H1 (cell line): ENCODE measurements around the gene KLF2.

ENCODE experiments used
- CTCF ChIP-seq, 3 experiments: IDR thresholded peaks; 1 replicate in 2 of 3; 2 replicates in 1 of 3; pipeline versions ENCODE4 v1.5.1 to v1.6.1; 2011; ENCODE audit warnings: low read length in 3 of 3, mild to moderate bottlenecking in 3 of 3, inconsistent platforms in 2 of 3, low read depth in 1 of 3, moderate library complexity in 1 of 3; ENCODE audit not compliant: insufficient read depth in 1 of 3; ENCODE audit errors: control extremely low read depth in 1 of 3
- EP300 ChIP-seq, 2 experiments: IDR thresholded peaks; 1 replicate in 1 of 2; 2 replicates in 1 of 2; pipeline ENCODE4 v1.6.1; 2011 to 2012; ENCODE audit warnings: low read depth in 2 of 2, low read length in 2 of 2, mild to moderate bottlenecking in 2 of 2, borderline replicate concordance in 1 of 2, inconsistent platforms in 1 of 2, moderate library complexity in 1 of 2
- EZH2 ChIP-seq: fragments of 200-600 bp; sonication (generic); IDR thresholded peaks from 2 replicates; pipeline ENCODE4 v1.7.1; 2012; ENCODE audit warnings: low read depth, mild to moderate bottlenecking, moderate library complexity, low read length, inconsistent platforms; ENCODE audit not compliant: severe bottlenecking
- GABPA ChIP-seq: IDR thresholded peaks from 2 replicates; pipeline ENCODE4 v1.6.1; 2011; ENCODE audit warnings: mild to moderate bottlenecking, low read length, moderate library complexity, borderline replicate concordance; ENCODE audit not compliant: insufficient read depth
- POLR2A ChIP-seq, 2 experiments: IDR thresholded peaks; 1 replicate in 1 of 2; 2 replicates in 1 of 2; pipeline ENCODE4 v1.6.1; 2011; ENCODE audit warnings: low read depth in 2 of 2, low read length in 2 of 2, mild to moderate bottlenecking in 2 of 2; ENCODE audit errors: control extremely low read depth in 1 of 2
- RAD21 ChIP-seq, 2 experiments: IDR thresholded peaks in 1 of 2; conservative IDR thresholded peaks in 1 of 2; 2 replicates each; pipeline ENCODE4 v1.6.1; 2011; ENCODE audit warnings: low read depth in 2 of 2, low read length in 2 of 2, improper control_type of control experiment in 1 of 2, inconsistent platforms in 1 of 2, mild to moderate bottlenecking in 1 of 2, moderate library complexity in 1 of 2
- TCF12 ChIP-seq: IDR thresholded peaks from 2 replicates; pipeline ENCODE4 v1.6.1; 2011; ENCODE audit warnings: low read depth, mild to moderate bottlenecking, low read length

- no peak for TF ChIP-seq CTCF (IDR thresholded peaks at IDR 0.05; ENCODE audit: control extremely low read depth in 1 of 3, insufficient read depth in 1 of 3, low read depth in 1 of 3, low read length in 3 of 3)
- no peak for TF ChIP-seq POLR2A (IDR thresholded peaks at IDR 0.05; ENCODE audit: control extremely low read depth in 1 of 2, low read depth in 2 of 2, low read length in 2 of 2)
- TF ChIP-seq EZH2: no peak
- TF ChIP-seq RAD21 (IDR thresholded peaks at IDR 0.05 in 1 of 2, conservative IDR thresholded peaks at IDR 0.05 in 1 of 2; ENCODE audit: low read depth in 2 of 2, low read length in 2 of 2): no peak
- TF ChIP-seq EP300 (IDR thresholded peaks at IDR 0.05; ENCODE audit: borderline replicate concordance in 1 of 2, low read depth in 2 of 2, low read length in 2 of 2): no peak
- TF ChIP-seq TCF12: no peak
- no peak for TF ChIP-seq GABPA
Observed at GRCh38 chr19:16320987-16321386, 3.6 kb upstream of the KLF2 start.
